Stimulated activated CD4-positive, alpha-beta T cell treated with anti-CD3 and anti-CD28 coated beads, Interleukin-1b, Interleukin-23, amount 100 ng/mL, for 4 hours (primary cell): Measurements from ENCODE around the gene ATP6V0A4.

Experiments used
- DNase-seq, 2 donors: peaks; one replicate each; pipeline ENCODE4 v3.0.0-alpha.2; 2020; ENCODE audit warnings: low read depth in 2 of 2

ATP6V0A4 gene

GRCh38 chr7:138662076-138662990, 135.7 kb downstream of the ATP6V0A4 start:
- no peak for DNase-seq

DNA sequence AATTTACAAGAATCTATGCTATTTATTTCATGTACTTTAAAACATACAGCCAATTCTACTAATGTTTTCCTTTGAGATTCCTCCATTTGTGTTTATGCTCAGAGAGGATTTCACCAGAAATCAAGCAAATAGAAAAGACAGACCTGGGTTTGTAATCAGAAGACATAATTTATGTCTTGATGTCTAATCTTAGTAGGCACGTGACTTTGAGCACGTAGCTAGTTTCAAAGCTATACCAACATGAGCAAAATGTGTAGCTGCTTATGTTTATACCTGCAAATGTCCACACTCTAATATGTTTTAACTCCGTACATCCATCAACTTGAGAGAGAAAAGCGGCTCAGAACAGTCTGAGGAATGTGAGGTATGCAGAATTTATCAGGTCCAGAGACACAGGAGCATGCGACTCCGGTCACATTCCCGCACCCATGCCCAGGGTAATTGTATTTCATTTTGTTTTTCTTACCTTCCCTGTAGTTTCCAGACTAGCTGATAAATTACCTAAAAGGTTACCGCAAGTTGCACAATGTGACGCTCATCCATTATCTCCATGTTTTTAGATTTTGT, 136.8 kb downstream of the ATP6V0A4 start:
- DNase-seq: no peak

DNA sequence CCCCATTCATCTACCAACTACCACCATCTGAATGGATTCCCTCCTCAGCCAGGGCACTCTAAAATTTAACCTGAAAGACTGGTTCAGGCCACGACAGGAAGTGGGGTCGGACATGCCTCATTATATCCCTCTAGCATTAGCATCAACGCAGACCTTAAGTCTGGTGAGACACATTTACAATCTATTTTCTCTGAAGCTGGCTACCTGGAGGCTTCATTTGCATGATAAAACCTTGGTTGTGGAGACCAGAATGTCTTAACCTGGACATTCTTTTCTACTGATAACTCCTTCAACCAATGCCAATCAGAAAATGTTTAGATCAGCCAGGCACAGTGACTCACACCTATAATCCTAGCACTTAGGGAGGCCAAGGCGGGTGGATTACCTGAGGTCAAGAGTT, 139.1 kb downstream of the ATP6V0A4 start:
- DNase-seq: no peak

GRCh38 chr7:138657854-138658386, 140.1 kb downstream of the ATP6V0A4 start:
- no peak for DNase-seq

DNA sequence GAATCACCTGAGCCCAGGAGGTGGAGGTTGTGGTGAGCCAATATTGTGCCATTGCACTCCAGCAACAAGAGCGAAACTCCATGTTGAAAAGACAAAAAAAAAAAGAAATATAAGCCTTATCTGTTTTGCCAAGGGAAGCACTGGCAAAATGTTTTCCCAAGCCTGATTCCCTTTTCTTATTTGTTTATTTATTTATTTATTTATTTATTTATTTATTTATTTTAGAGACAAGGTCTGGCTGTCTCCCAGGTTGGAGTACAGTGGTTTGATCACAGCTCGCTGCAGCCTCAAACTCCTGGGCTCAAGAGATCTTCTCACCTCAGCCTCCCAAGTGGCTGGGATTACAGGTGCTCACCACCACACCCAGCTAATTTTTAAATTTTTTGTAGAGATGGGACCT, 141.0 kb downstream of the ATP6V0A4 start:
- no peak for DNase-seq
